GM12878 (cell line): Measurements from ENCODE around the gene IL3. TPM values are rescaled to one million over a fixed set of nuclear protein-coding genes. Genes with fewer than 3 reads are reported as not detected.

ENCODE experiments used
- ATAC-seq: fragments of 200-7000 bp; cut with Tn5 transposase; 3 replicates; pipeline ENCODE4 v1.9.1; 2020; ENCODE audit warnings: mild to moderate bottlenecking, moderate library complexity
- BruUV-seq: library from RNA; stranded (reverse); fragments of 400-500 nt; replicated peaks from 2 replicates; lab custom pipeline; 2021; lab: Mats Ljungman, UMichigan
- CTCF ChIA-PET: fragments of 300-600 bp; sonication (Branson Sonifier 250); formaldehyde crosslinking; extraction: SDS; loops from one replicate; lab custom pipeline; 2021; ENCODE audit warnings: inconsistent platforms; lab: Yijun Ruan, JAX
- POLR2A ChIA-PET: fragments of 350-600 bp; formaldehyde crosslinking; extraction: SDS; loops from one replicate; lab custom pipeline; 2021; ENCODE audit warnings: inconsistent platforms; lab: Charles Lee
- RAD21 ChIA-PET: fragments of 300-600 bp; sonication (Branson Sonifier 250); formaldehyde crosslinking; loops from one replicate; lab custom pipeline; 2023; ENCODE audit warnings: antibody characterized with exemption; ENCODE audit not compliant: unreplicated experiment; lab: Charles Lee
- SMC1A ChIA-PET: fragments of 300-600 bp; sonication (Branson Sonifier 250); formaldehyde crosslinking; loops from one replicate; lab custom pipeline; 2023; ENCODE audit not compliant: unreplicated experiment, uncharacterized antibody; lab: Charles Lee
- DNase-seq: peaks from one replicate; pipeline ENCODE4 v3.0.0-alpha.2; 2011; ENCODE audit warnings: low read depth, low spot score
- FAIRE-seq: peaks from 3 replicates; lab custom pipeline; 2011; peaks lifted over from hg19 to GRCh38; lab: Jason Lieb, UNC
- H2AFZ ChIP-seq: 2 replicates; pipeline ENCODE4 v1.6.0; 2011; ENCODE audit warnings: low read depth, low read length, control low read depth; ENCODE audit not compliant: control insufficient read depth
- H3K27ac ChIP-seq: 2 replicates; pipeline ENCODE4 v1.5.1; 2011; ENCODE audit warnings: control low read depth; ENCODE audit not compliant: control insufficient read depth, insufficient read depth
- H3K27me3 ChIP-seq, 2 experiments: replicated peaks in 1 of 2; 2 replicates each; pipeline versions ENCODE4 v1.6.0 to v1.6.1; 2011; ENCODE audit warnings: low read length in 1 of 2; ENCODE audit not compliant: control insufficient read depth in 2 of 2, insufficient read depth in 2 of 2
- H3K36me3 ChIP-seq, 2 experiments: 2 replicates each; pipeline ENCODE4 v1.5.1; 2011; ENCODE audit warnings: low read length in 1 of 2; ENCODE audit not compliant: control insufficient read depth in 2 of 2, insufficient read depth in 2 of 2
- H3K4me1 ChIP-seq: 2 replicates; pipeline ENCODE4 v1.6.1; 2011; ENCODE audit warnings: mild to moderate bottlenecking, low read length, moderate library complexity, mixed read lengths; ENCODE audit not compliant: control insufficient read depth, insufficient read depth
- H3K4me2 ChIP-seq: 2 replicates; pipeline ENCODE4 v1.6.0; 2011; ENCODE audit warnings: control low read depth; ENCODE audit not compliant: control insufficient read depth, insufficient read depth
- H3K4me3 ChIP-seq: fragments of 200-600 bp; sonication (generic); 2 replicates; pipeline ENCODE4 v1.5.1; 2016
- H3K79me2 ChIP-seq: 2 replicates; pipeline ENCODE4 v1.6.0; 2011; ENCODE audit warnings: low read length; ENCODE audit not compliant: control insufficient read depth, insufficient read depth
- H3K9ac ChIP-seq: 2 replicates; pipeline ENCODE4 v1.8.0; 2011; ENCODE audit warnings: low read length, control low read depth, mixed read lengths; ENCODE audit not compliant: control insufficient read depth, insufficient read depth
- H3K9me3 ChIP-seq: replicated peaks from 3 replicates; pipeline ENCODE4 v1.5.1; 2011; ENCODE audit warnings: mild to moderate bottlenecking, low read length; ENCODE audit not compliant: control insufficient read depth, insufficient read depth
- H4K20me1 ChIP-seq: 2 replicates; pipeline ENCODE4 v1.6.0; 2011; ENCODE audit not compliant: control insufficient read depth, insufficient read depth
- ATF2 ChIP-seq: IDR thresholded peaks from 2 replicates; pipeline ENCODE4 v1.6.1; 2012; ENCODE audit warnings: low read length, inconsistent platforms
- BCL3 ChIP-seq: IDR thresholded peaks from 2 replicates; pipeline ENCODE4 v1.6.1; 2011; ENCODE audit warnings: borderline replicate concordance, low read depth, mild to moderate bottlenecking, moderate library complexity, low read length; ENCODE audit not compliant: insufficient read depth, poor library complexity, severe bottlenecking
- ESRRA ChIP-seq: IDR thresholded peaks from 2 replicates; pipeline ENCODE4 v1.6.1; 2012; ENCODE audit warnings: mild to moderate bottlenecking, low read length, improper control_type of control experiment
- EZH2 ChIP-seq: IDR thresholded peaks from 2 replicates; pipeline ENCODE4 v1.6.1; 2012; ENCODE audit warnings: low read depth, mild to moderate bottlenecking, control low read depth, inconsistent platforms, low read length, borderline replicate concordance; ENCODE audit not compliant: control insufficient read depth
- GABPA ChIP-seq: IDR thresholded peaks from 2 replicates; pipeline ENCODE4 v1.6.1; 2014; ENCODE audit warnings: antibody characterized with exemption, low read depth, mild to moderate bottlenecking, inconsistent platforms
- IKZF1 ChIP-seq: fragments of 450-650 bp; conservative IDR thresholded peaks from 2 replicates; pipeline ENCODE4 v1.6.1; 2017; ENCODE audit warnings: antibody characterized with exemption, mild to moderate bottlenecking
- IRF4 ChIP-seq: IDR thresholded peaks from 2 replicates; pipeline ENCODE4 v1.6.1; 2011; ENCODE audit warnings: low read depth, low read length
- NR2C2 ChIP-seq: IDR thresholded peaks from 2 replicates; pipeline ENCODE4 v1.6.1; 2011; ENCODE audit warnings: borderline replicate concordance, low read depth; ENCODE audit not compliant: control insufficient read depth, insufficient read length
- NR2F1 ChIP-seq: fragments of 450-650 bp; conservative IDR thresholded peaks from 2 replicates; pipeline ENCODE4 v1.6.1; 2017; ENCODE audit warnings: mild to moderate bottlenecking
- POLR2AphosphoS2 ChIP-seq: IDR thresholded peaks from 2 replicates; pipeline ENCODE4 v1.6.1; 2011; ENCODE audit warnings: low read depth, mild to moderate bottlenecking, low read length, improper control_type of control experiment, moderate library complexity
- SMAD5 ChIP-seq: IDR thresholded peaks from 2 replicates; pipeline ENCODE4 v1.6.1; 2016; ENCODE audit warnings: antibody characterized with exemption, low read depth
- SUZ12 ChIP-seq: fragments of 200-600 bp; sonication (generic); IDR thresholded peaks from one replicate; pipeline ENCODE4 v1.6.1; 2018; ENCODE audit warnings: antibody characterized with exemption, mild to moderate bottlenecking; ENCODE audit not compliant: unreplicated experiment
- ZNF207 ChIP-seq: fragments of 450-650 bp; IDR thresholded peaks from 2 replicates; pipeline ENCODE4 v1.6.1; 2014; ENCODE audit warnings: antibody characterized with exemption, mild to moderate bottlenecking, borderline replicate concordance
- ZNF217 ChIP-seq: fragments of 450-650 bp; IDR thresholded peaks from 2 replicates; pipeline ENCODE4 v1.6.1; 2017; ENCODE audit warnings: antibody characterized with exemption, mild to moderate bottlenecking
- ZSCAN29 ChIP-seq: fragments of 450-650 bp; IDR thresholded peaks from 2 replicates; pipeline ENCODE4 v1.6.1; 2017; ENCODE audit warnings: mild to moderate bottlenecking, moderate library complexity
- WGBS: methylation state at CpG from one replicate; pipeline ENCODE4 v1.1.6; 2016; ENCODE audit warnings: low lambda C conversion rate; ENCODE audit not compliant: insufficient replicate concordance, insufficient coverage; ENCODE audit errors: missing lambda C conversion rate; 5-methylcytosine and 5-hydroxymethylcytosine counted together
- in situ Hi-C: fragments of 300-500 bp; cut with MboI; formaldehyde crosslinking; loops from 9 replicates; pipeline ENCODE4 v1.14.3; 2018; ENCODE audit warnings: mixed read lengths
- intact Hi-C: fragments of 100-400 bp; cut with micrococcal nuclease; formaldehyde crosslinking; loops from one replicate; pipeline ENCODE4 v1.14.2; 2022; ENCODE audit not compliant: unreplicated experiment
- polyA plus RNA-seq, 11 experiments: library from polyadenylated mRNA; depleted of rRNA in 4 of 11; unstranded in 6 of 11; stranded (reverse) in 5 of 11; fragments of >200 nt; fragmentation: Nextera tagmentation in 4 of 11; fragmentation: Illumina TruSeq in 1 of 11; extraction: Ambion mirVana in 4 of 11; extraction: Trizol in 1 of 11; gene quantifications; 1 replicate in 1 of 11; 2 replicates in 10 of 11; pipeline versions ENCODE4 v1.2.1 to v1.2.3, GENCODE V29; 2011 to 2016; ENCODE audit warnings: inconsistent platforms in 2 of 11, missing spikeins in 2 of 11, low read depth in 1 of 11
- total RNA-seq, 4 experiments: library from RNA; depleted of rRNA in 3 of 4; stranded (reverse); fragments of >200 nt in 3 of 4; fragmentation: Illumina TruSeq in 1 of 4; extraction: Trizol in 1 of 4; gene quantifications; 2 replicates each; pipeline versions ENCODE4 v1.2.1 to v1.2.3, GENCODE V29; 2013 to 2021
- TF ChIP-seq, protein P1 (sequence below): fragments of 150-350 bp; IDR thresholded peaks from 2 replicates; pipeline ENCODE4 v1.6.1; 2016; ENCODE audit warnings: low read depth, low read length
- TF ChIP-seq, protein P2 (sequence below): IDR thresholded peaks from 2 replicates; pipeline ENCODE4 v1.6.1; 2011; ENCODE audit warnings: low read depth, low read length, improper control_type of control experiment, borderline replicate concordance

The IL3 gene
- total and polyA plus RNA-seq, 10 of the 15 experiments (the other 5 are each of a cell fraction or from before 2014, with no cell fraction given): not detected

DNA sequence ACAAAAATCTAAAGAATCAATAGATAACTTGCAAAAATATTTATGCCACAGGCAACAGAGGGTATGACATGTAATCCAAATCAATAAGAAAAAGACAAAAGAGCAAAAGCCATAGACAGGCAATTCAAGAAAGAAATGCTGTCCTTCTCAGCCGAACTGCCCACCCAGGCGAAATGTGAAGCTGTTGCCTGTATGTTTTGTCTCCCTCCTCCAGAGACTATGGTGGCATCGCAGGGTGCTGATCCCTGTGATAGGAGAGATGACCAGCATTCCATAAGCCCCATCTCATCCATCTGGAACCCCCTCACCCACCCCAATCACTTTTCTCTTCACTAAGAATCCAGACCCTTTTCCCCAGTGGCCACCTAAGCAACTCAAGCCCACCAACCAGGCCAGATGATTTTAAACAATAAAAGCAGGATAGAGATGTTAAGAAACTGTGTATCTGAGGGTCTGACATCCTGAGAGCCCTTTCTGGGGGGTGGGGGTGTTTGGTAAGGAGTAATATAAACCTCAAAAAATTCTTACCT is 43.7 kb upstream of the IL3 start:
- DNase-seq (no peak), ATAC-seq (no peak), FAIRE-seq (no peak)
- Histone ChIP-seq H4K20me1 (peaks cover 7% of the 10 kb centered on the region; the same call in 1 of the 2 replicates), H3K27me3 (peaks cover 6 to 23% of the 10 kb centered on the region in 2 experiments), H3K9ac (no peak overlapping the region), H3K36me3 (no peaks in the 10 kb centered on the region), H3K27ac (no peak overlapping the region), H3K4me1 (peaks cover 33% of the 10 kb centered on the region), H3K79me2 (no peaks in the 10 kb centered on the region), H3K9me3 (no peaks in the 10 kb centered on the region), H3K4me3 (no peak overlapping the region), H2AFZ (no peak overlapping the region), H3K4me2 (no peak overlapping the region)
- POLR2A ChIA-PET: no interaction called here
- 44% methylated on average over 3 of the region's 3 CpGs for WGBS
- no TSS peak for BruUV-seq
- SMC1A ChIA-PET: no interaction called here
- in situ Hi-C loops (no loop called here), intact Hi-C loops (no loop called here)
- CTCF ChIA-PET: interaction anchor here (2.5 kb wide), 1 partner anchor 9 kb away, joined by 7 read pairs; no protein-coding TSS in a partner anchor
- RAD21 ChIA-PET: interaction anchor here (1.3 kb wide), 1 partner anchor 9 kb away, joined by 3 read pairs; no protein-coding TSS in a partner anchor
- TF ChIP-seq ZNF217 (no peak), EZH2 (no peak), BCL3 (no peak), ZNF207 (no peak), SMAD5 (no peak), ATF2 (no peak), NR2C2 (no peak), ZSCAN29 (no peak), IKZF1 (no peak), ESRRA (no peak), IRF4 (no peak), GABPA (no peak), POLR2AphosphoS2 (no peak), NR2F1 (no peak), SUZ12 (no peak)
- TF ChIP-seq, protein P1, sequence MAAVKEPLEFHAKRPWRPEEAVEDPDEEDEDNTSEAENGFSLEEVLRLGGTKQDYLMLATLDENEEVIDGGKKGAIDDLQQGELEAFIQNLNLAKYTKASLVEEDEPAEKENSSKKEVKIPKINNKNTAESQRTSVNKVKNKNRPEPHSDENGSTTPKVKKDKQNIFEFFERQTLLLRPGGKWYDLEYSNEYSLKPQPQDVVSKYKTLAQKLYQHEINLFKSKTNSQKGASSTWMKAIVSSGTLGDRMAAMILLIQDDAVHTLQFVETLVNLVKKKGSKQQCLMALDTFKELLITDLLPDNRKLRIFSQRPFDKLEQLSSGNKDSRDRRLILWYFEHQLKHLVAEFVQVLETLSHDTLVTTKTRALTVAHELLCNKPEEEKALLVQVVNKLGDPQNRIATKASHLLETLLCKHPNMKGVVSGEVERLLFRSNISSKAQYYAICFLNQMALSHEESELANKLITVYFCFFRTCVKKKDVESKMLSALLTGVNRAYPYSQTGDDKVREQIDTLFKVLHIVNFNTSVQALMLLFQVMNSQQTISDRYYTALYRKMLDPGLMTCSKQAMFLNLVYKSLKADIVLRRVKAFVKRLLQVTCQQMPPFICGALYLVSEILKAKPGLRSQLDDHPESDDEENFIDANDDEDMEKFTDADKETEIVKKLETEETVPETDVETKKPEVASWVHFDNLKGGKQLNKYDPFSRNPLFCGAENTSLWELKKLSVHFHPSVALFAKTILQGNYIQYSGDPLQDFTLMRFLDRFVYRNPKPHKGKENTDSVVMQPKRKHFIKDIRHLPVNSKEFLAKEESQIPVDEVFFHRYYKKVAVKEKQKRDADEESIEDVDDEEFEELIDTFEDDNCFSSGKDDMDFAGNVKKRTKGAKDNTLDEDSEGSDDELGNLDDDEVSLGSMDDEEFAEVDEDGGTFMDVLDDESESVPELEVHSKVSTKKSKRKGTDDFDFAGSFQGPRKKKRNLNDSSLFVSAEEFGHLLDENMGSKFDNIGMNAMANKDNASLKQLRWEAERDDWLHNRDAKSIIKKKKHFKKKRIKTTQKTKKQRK: no peak
- TF ChIP-seq, protein P2, sequence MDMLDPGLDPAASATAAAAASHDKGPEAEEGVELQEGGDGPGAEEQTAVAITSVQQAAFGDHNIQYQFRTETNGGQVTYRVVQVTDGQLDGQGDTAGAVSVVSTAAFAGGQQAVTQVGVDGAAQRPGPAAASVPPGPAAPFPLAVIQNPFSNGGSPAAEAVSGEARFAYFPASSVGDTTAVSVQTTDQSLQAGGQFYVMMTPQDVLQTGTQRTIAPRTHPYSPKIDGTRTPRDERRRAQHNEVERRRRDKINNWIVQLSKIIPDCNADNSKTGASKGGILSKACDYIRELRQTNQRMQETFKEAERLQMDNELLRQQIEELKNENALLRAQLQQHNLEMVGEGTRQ: no peak
